HG03558 (cell line): Measurements from ENCODE around the gene FUBP3.

ENCODE experiments used
- ATAC-seq: cut with Tn5 transposase; IDR thresholded peaks from one replicate; pipeline ENCODE4 v1.9.1; 2021; ENCODE audit warnings: moderate number of reproducible peaks; ENCODE audit not compliant: unreplicated experiment; ENCODE audit errors: extremely low read depth

FUBP3 gene

DNA sequence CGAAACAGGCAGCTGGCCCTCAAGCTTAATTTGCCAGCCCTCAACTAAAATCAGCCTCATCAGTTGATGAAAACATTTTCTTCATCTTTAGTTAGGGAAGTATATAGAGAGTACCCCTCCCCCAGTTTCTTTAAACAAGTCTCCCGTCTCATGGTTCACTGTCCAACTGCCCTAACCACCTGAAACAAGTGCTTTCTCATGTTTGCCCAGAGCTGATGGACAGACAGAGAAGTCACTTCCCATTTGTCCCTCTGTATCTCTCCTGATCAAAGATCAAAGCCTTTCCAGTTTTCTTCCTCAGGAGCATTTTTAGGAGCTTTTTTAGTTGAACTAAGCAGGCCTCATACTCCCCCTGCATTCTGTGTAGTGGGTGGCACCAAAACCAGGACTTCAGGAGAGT lies 21.7 kb downstream of the FUBP3 start:
- ATAC-seq = no peak

- ATAC-seq = no peak
These were observed 24.9 kb downstream of the FUBP3 start for GRCh38 chr9:130604295-130604694.

GRCh38 chr9:130606887-130607600 lies 27.7 kb downstream of the FUBP3 start:
- no peak for ATAC-seq

DNA sequence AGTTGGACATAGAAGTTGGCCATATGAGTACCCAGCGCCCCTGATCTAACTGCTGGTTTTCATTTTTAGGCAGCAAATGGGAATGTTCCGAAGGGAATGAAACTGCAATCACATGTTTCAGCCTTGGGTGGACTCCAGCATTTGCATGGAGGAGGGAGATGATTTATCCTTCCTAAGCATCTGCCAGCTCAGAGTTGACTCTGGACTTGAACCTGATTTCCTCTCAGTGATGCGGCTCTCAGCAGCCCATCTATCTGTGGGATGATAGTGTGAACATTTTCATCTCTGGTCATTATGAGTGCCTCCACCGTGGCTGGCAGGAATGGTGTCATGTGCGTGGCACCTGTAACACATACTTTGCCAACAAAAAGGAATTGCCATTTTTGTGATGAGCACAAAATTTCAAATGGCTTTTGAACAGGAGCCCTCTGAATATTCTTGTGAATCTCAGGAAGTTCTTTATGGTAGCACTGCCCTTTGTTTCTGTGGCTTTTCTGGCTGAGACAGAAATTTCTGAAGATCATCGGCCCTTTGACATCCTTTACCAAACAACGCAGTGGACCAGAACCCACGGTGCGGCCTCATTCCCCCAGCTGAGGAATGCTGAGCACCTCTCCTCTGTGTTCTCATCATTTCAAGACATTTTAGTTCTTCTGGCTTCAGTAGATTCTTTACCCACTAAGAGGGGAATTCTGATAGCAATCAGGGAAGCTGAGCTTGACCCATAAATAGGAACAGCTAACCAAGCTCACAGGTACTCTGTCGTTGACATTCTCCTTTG lies 28.5 kb downstream of the FUBP3 start:
- ATAC-seq = no peak

DNA sequence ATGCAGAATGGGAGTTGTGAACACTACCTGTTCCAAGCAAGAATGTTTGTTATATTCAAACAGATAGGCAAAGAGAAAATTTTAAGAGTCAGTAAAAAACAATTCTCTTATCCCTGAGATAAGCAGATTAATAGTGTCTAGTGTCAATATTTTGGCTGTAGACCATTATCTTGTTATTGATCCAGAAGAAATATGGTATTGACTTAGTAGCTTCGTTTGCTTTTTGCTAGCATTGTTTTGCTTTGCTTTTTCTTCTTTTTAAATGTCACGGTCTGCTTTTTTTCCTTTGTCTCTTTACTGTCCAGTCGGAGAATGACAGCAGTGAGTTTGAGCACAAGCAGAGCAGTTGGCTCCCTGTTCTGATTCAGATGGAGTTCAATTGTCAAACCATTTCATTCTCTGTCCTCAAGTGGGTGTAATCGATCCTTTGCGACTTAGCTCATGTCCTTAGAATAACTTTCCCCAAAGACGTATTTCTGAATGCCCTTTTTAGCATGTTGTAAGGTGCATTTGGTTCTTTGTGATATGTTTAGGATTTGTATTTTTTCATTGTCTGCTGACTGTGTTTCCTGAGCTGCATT lies 29.3 kb downstream of the FUBP3 start:
- ATAC-seq = no peak

DNA sequence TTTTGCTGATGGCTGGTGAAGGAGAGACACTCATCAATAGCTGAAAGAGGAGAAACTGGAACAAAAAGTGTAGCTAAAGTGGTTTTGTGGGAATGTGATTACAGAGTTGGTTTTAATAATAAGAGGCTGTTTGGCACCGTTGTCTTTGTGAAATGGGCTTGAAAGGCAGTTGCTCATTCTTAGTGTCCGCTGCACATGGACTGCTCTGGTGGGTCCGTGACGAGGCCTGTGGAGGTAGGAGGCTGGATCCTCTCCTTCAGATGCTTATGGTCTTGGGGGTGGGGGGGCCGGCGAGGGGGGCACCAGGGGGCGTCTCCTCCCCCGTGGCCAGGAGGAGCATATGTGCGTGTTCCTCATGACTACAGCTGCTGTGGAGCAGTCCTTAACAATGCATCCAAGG lies 29.8 kb downstream of the FUBP3 start:
- no peak for ATAC-seq

DNA sequence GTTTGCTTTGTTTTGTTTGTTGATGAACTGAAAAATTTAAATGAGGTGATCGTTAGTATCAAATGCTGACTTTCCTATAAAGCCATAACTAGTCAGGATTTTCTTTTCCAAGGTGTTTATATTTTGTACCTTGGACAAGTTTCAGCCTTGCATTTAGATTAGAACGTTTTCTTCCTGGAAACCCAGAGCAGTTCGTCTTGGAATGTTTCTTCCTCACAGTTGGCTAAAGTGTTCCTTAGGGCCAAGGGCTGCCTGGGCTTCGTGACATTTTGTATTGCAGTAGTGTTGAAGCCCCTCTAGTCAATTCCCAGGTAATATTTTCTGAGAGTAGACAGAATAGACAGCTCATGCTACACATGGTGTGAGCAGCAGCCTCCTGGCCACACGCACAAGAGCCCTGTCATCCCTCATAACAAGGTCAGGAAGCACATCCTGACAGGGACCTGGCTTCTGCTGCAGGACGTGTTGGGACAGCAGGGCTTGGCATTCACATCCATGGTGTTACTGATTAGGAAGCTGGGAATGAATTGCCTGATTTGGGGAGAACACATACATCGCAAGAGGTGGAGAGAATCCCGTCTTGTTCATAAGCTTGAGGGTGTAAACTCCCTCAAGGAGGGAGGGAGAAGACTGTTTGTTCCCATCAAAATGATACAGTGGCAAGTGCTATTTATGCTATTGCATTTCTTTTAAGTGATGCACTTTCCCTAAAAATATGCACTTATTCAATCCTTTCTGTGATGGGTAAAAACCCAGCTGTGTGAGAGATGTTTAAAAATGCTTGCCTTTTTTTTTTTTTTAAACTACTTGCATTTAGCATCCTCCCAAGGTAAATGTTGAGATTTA lies 31.7 kb downstream of the FUBP3 start:
- no peak for ATAC-seq

GRCh38 chr9:130616451-130616850 lies 37.1 kb downstream of the FUBP3 start:
- no peak for ATAC-seq

- no peak for ATAC-seq
These were observed 44.1 kb downstream of the FUBP3 start for GRCh38 chr9:130623466-130623865.

- no peak for ATAC-seq
These were observed 44.8 kb downstream of the FUBP3 start for GRCh38 chr9:130624154-130624553.

- ATAC-seq = no peak
These were observed 47.0 kb downstream of the FUBP3 start for GRCh38 chr9:130626249-130626996.

DNA sequence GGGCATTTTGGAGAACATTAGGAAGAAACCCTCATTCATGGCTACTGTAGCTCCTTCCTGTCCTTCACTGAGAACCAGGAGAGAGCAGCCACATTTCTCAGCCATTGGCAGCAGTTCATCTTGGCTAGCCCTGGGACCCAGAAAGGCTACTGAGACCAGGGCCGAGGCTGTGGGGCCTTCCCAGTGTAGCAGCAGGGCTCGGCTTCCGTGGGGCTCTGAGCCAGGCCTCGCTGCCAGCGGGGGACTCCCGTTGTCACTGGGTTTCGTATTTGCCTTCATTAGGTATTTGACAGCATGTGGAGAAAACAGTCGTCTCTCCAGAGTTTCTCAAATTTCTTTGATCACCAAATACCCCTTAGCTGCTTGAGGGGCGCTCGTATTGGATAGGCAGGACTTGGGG lies 47.7 kb downstream of the FUBP3 start:
- ATAC-seq = no peak

GRCh38 chr9:130627896-130628792 lies 48.8 kb downstream of the FUBP3 start:
- ATAC-seq = no peak

GRCh38 chr9:130629443-130630070 lies 50.2 kb downstream of the FUBP3 start:
- ATAC-seq = no peak

GRCh38 chr9:130630071-130630450 lies 50.7 kb downstream of the FUBP3 start:
- ATAC-seq = no peak

DNA sequence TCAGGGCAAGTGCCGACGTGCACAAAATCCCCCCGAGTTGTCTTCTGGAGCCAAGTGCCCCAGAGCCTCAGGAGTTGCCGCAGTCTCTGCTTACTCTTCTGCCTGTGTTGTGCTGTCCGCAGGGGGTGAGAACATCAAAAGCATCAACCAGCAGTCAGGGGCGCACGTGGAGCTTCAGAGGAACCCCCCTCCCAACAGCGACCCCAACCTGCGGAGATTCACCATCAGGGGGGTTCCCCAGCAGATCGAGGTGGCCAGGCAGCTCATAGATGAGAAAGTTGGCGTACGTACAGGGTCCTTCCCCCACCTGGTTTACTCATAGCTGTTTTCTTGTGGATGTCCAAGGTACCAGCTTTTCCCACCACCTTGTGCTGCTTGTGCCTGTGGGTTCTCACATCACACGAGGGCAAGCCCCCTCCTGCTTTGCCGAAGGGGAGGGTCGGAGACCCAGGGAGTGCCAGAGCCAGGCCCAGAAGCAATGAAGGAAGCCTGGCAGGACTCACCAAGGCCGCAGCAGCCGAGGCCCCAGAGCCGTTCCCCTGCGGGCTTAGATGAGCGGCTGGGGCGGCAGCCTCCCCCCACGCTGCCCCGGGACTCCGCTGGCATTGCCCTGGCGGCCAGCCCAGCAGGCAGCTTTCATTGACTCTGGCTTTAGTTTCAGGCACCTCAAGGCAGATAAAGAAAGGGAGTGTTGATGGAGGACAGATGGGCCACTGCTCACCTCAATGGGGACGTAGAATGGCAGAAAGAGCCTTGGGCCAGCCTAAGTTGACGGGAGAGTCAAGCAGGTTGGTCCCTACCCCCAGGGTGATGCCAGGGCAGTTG lies 51.3 kb downstream of the FUBP3 start:
- ATAC-seq = no peak

GRCh38 chr9:130631331-130632080 lies 52.1 kb downstream of the FUBP3 start:
- ATAC-seq = no peak
